NCI-H1436 treated with DMSO at 0.1 percent for 48 hours (cell line): ENCODE data around the gene SF3A1.

Experiments
- DNase-seq: peaks from one replicate; lab custom pipeline; 2025; lab: John Stamatoyannopoulos, UW

SF3A1 gene

GRCh38 chr22:30323246-30323645 is 33.4 kb downstream of the SF3A1 start:
- no peak for DNase-seq

GRCh38 chr22:30321461-30321860 is 35.2 kb downstream of the SF3A1 start:
- no peak for DNase-seq

GRCh38 chr22:30320021-30320556 is 36.6 kb downstream of the SF3A1 start:
- DNase-seq, result no peak

- no peak for DNase-seq
Measured at GRCh38 chr22:30318799-30319419, 37.8 kb downstream of the SF3A1 start.

- DNase-seq, result no peak
Measured at GRCh38 chr22:30317778-30318177, 38.9 kb downstream of the SF3A1 start.

- DNase-seq, result no peak
Measured at GRCh38 chr22:30315962-30316576, 40.6 kb downstream of the SF3A1 start.

GRCh38 chr22:30314915-30315314 is 41.8 kb downstream of the SF3A1 start:
- DNase-seq, result no peak

GRCh38 chr22:30313527-30314363 is 42.9 kb downstream of the SF3A1 start:
- no peak for DNase-seq

GRCh38 chr22:30312053-30312452 is 44.6 kb downstream of the SF3A1 start:
- DNase-seq, result no peak

GRCh38 chr22:30310881-30311771 is 45.6 kb downstream of the SF3A1 start:
- DNase-seq, result no peak

GRCh38 chr22:30309951-30310741 is 46.5 kb downstream of the SF3A1 start:
- peak; percentile 15 for DNase-seq

GRCh38 chr22:30308518-30309230 is 48.0 kb downstream of the SF3A1 start:
- DNase-seq, result no peak

- DNase-seq, result no peak
Measured at GRCh38 chr22:30308093-30308492, 48.6 kb downstream of the SF3A1 start.

GRCh38 chr22:30307041-30307574 is 49.6 kb downstream of the SF3A1 start:
- DNase-seq, result no peak

GRCh38 chr22:30306627-30307011 is 50.1 kb downstream of the SF3A1 start:
- DNase-seq, result no peak

- no peak for DNase-seq
Measured at GRCh38 chr22:30305906-30306626, 50.6 kb downstream of the SF3A1 start.

GRCh38 chr22:30305519-30305905 is 51.2 kb downstream of the SF3A1 start:
- no peak for DNase-seq

GRCh38 chr22:30304495-30305244 is 52.0 kb downstream of the SF3A1 start:
- no peak for DNase-seq

- no peak for DNase-seq
Measured at GRCh38 chr22:30302810-30303138, 53.9 kb downstream of the SF3A1 start.
